WTC11 (cell line): ENCODE measurements around the gene THSD7B.

Source experiments
- CTCF ChIP-seq: fragments of 200-600 bp; IDR thresholded peaks from 2 replicates; pipeline ENCODE4 v1.8.0; 2022; ENCODE audit warnings: antibody characterized with exemption
- E2F1 ChIP-seq: sonication (generic); formaldehyde crosslinking; IDR thresholded peaks from 2 replicates; pipeline ENCODE4 v1.8.0; 2022; ENCODE audit warnings: mild to moderate bottlenecking, missing genetic modification reagents
- FOXJ3 ChIP-seq: sonication (generic); formaldehyde crosslinking; IDR thresholded peaks from 2 replicates; pipeline ENCODE4 v1.9.0; 2021; ENCODE audit warnings: missing genetic modification reagents, mild to moderate bottlenecking, borderline replicate concordance
- MAX ChIP-seq: sonication (generic); formaldehyde crosslinking; IDR thresholded peaks from 2 replicates; pipeline ENCODE4 v1.8.0; 2022; ENCODE audit warnings: mild to moderate bottlenecking, missing genetic modification reagents
- ZNF121 ChIP-seq: sonication (generic); formaldehyde crosslinking; IDR thresholded peaks from 2 replicates; pipeline ENCODE4 v1.8.0; 2023; ENCODE audit warnings: missing genetic modification reagents
- ZNF219 ChIP-seq: sonication (generic); formaldehyde crosslinking; IDR thresholded peaks from 2 replicates; pipeline ENCODE4 v1.8.0; 2023; ENCODE audit warnings: missing genetic modification reagents, mild to moderate bottlenecking, borderline replicate concordance

DNA sequence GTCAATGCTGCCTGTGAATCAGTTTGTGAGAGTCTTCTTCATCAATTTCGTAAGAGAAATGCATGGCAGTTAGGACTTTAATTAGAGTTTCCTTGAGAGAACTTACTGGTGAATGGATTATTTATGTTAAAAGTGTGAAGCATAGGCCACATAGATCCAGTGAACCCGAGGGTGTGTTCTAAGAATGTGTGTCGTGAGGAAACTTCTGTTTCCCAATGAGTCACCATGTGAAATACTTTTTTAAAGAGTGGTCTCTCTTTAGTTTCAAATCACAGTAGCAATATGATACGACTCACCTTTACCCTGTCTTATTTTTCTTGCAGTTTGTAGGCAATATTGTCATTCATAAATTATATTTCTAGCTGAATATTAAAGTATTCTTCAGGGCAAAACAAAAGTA is 18.5 kb downstream of the THSD7B start:
- TF ChIP-seq FOXJ3 (CRISPR knock-in tag) (no peak), ZNF121 (CRISPR knock-in tag) (no peak), CTCF (no peak), E2F1 (CRISPR knock-in tag) (no peak), MAX (no peak), ZNF219 (CRISPR knock-in tag) (no peak)
